ENCODE results near the gene CXorf38. TPM values are rescaled to one million over a fixed set of nuclear protein-coding genes. Genes with fewer than 3 reads are reported as not detected.

CXorf38 gene
- polyA plus RNA-seq, 1 donor (not counting 4 experiments of a cell fraction or from before 2014, with no cell fraction given), result 10.6 TPM

DNA sequence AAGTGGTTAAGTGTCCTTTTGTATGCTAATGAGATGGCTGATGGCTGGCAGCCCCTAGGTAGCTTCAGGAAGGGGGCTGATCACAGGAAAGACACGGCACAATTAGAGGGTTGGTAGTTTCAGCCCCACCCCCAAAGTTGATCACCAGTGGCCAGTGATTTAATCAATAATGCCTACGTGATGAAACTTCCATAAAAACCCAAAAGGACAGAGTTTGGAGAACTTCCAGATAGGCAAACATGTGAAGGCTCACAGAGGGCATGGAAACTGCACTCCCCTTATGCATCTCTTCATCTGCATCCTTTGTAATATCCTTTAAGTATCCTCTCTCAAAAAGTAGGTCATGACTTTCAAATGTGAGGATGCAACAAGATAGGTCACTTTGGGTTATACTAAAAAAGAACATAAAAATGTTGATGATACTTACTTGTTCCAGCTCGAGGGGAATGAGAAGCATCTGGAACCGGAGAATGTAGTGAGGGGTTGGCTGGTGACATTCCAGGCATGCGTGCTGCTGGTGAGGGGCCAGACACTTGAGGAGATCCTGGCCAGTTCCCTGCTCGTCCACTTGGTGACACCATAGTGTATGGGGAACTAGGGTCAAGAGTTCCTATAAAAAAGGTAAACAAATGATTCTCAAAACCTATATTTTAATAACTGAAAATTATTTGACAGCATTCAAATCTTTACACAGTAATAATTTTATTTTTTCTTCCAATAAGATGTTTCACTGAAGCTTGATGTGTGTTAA, 16.7 kb upstream of the CXorf38 start:
- no peaks in the 10 kb centered on the region for H3K4me1 ChIP-seq (ENCODE audit: control insufficient read depth, extremely low read depth, insufficient read depth, low read length)
- H3K9ac ChIP-seq (ENCODE audit: control insufficient read depth, extremely low read depth, insufficient read depth, low read length), result no peak overlapping the region
- H3K36me3 ChIP-seq (ENCODE audit: control insufficient read depth in 2 of 2, extremely low read depth in 1 of 2, insufficient read depth in 2 of 2, low read length in 2 of 2), result peaks cover 8 to 9% of the 10 kb centered on the region in 2 experiments
- no peak overlapping the region for H3K27ac ChIP-seq (ENCODE audit: control insufficient read depth, insufficient read depth, low read length)
- no peak overlapping the region for H3K4me2 ChIP-seq (ENCODE audit: control insufficient read depth, extremely low read depth, insufficient read depth, low read depth, low read length)
- H3K9me1 ChIP-seq (ENCODE audit: control insufficient read depth, extremely low read depth, insufficient read depth, low read length), result no peaks in the 10 kb centered on the region
- H3K79me2 ChIP-seq (ENCODE audit: control insufficient read depth, insufficient read depth, low read length), result no peaks in the 10 kb centered on the region
- no peak overlapping the region for H3K4me3 ChIP-seq (ENCODE audit: control insufficient read depth in 2 of 3, extremely low read depth in 1 of 3, insufficient read depth in 2 of 3, low read depth in 1 of 3, low read length in 3 of 3)
- H3K9me3 ChIP-seq (ENCODE audit: control insufficient read depth, low read depth, low read length), result no peaks in the 10 kb centered on the region
- FAIRE-seq (no peak), DNase-seq (ENCODE audit: low read depth, low spot score) (no peak)
- H2AFZ ChIP-seq (ENCODE audit: control insufficient read depth, low read length), result no peak overlapping the region
- no peaks in the 10 kb centered on the region for H3K27me3 ChIP-seq (ENCODE audit: control insufficient read depth, extremely low read depth, insufficient read depth, low read length)
- H4K20me1 ChIP-seq (ENCODE audit: control insufficient read depth, extremely low read depth, insufficient read depth, low read length), result no peaks in the 10 kb centered on the region
- dilution Hi-C loops (cut with MboI; ENCODE audit: extremely low pct_ligation_motif_present, low sequenced_read_pairs), result no loop called here
- TF ChIP-seq, protein P1, sequence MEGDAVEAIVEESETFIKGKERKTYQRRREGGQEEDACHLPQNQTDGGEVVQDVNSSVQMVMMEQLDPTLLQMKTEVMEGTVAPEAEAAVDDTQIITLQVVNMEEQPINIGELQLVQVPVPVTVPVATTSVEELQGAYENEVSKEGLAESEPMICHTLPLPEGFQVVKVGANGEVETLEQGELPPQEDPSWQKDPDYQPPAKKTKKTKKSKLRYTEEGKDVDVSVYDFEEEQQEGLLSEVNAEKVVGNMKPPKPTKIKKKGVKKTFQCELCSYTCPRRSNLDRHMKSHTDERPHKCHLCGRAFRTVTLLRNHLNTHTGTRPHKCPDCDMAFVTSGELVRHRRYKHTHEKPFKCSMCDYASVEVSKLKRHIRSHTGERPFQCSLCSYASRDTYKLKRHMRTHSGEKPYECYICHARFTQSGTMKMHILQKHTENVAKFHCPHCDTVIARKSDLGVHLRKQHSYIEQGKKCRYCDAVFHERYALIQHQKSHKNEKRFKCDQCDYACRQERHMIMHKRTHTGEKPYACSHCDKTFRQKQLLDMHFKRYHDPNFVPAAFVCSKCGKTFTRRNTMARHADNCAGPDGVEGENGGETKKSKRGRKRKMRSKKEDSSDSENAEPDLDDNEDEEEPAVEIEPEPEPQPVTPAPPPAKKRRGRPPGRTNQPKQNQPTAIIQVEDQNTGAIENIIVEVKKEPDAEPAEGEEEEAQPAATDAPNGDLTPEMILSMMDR (optimal IDR thresholded peaks at IDR 0.05 in 1 of 3, IDR thresholded peaks at IDR 0.05 in 1 of 3, conservative IDR thresholded peaks at IDR 0.05 in 1 of 3; ENCODE audit: extremely low read depth in 1 of 3, insufficient read depth in 2 of 3, low read length in 3 of 3), result peak in 1 of 3 experiments; percentile 20
- TF ChIP-seq EZH2 (IDR thresholded peaks at IDR 0.05; ENCODE audit: low read length), result no peak

DNA sequence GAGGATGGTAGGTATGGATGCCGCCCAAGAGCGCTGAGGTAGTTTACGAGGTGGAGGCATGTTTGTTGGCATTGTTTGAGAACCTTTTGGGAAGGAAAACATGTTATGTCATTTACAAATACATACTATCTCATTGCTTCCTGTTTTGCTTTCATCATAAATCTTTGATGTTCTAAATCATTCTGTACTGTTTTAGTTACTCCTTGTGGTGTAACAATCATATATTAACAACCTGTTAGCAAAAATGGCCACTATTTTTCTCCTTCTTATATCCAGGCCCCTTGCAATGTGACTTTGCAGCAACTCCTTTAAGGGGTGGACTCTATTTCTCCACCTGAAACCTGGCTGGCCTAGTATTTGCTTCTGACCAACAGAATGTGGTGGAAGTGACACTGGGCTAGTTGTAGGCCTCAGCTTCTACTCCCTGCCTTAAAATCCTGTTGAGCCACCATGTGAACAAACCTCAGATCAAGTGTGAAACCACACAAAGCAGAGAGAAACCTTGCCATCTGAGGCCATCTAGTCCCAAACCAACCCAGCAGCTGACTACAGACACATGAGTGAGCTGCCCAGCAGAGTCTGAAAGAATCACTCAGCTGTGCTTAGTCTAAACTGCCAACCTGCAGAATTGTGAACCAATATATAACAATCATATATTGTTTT, 15.8 kb upstream of the CXorf38 start:
- Histone ChIP-seq H3K27ac (ENCODE audit: control insufficient read depth, insufficient read depth, low read length) (no peak overlapping the region), H3K36me3 (ENCODE audit: control insufficient read depth in 2 of 2, extremely low read depth in 1 of 2, insufficient read depth in 2 of 2, low read length in 2 of 2) (peaks cover 11 to 12% of the 10 kb centered on the region in 2 experiments), H3K4me2 (ENCODE audit: control insufficient read depth, extremely low read depth, insufficient read depth, low read depth, low read length) (no peak overlapping the region), H3K9me1 (ENCODE audit: control insufficient read depth, extremely low read depth, insufficient read depth, low read length) (no peaks in the 10 kb centered on the region), H3K4me1 (ENCODE audit: control insufficient read depth, extremely low read depth, insufficient read depth, low read length) (no peaks in the 10 kb centered on the region), H4K20me1 (ENCODE audit: control insufficient read depth, extremely low read depth, insufficient read depth, low read length) (no peaks in the 10 kb centered on the region), H2AFZ (ENCODE audit: control insufficient read depth, low read length) (no peak overlapping the region), H3K27me3 (ENCODE audit: control insufficient read depth, extremely low read depth, insufficient read depth, low read length) (no peaks in the 10 kb centered on the region), H3K79me2 (ENCODE audit: control insufficient read depth, insufficient read depth, low read length) (no peaks in the 10 kb centered on the region), H3K9me3 (ENCODE audit: control insufficient read depth, low read depth, low read length) (no peaks in the 10 kb centered on the region), H3K9ac (ENCODE audit: control insufficient read depth, extremely low read depth, insufficient read depth, low read length) (no peak overlapping the region), H3K4me3 (ENCODE audit: control insufficient read depth in 2 of 3, extremely low read depth in 1 of 3, insufficient read depth in 2 of 3, low read depth in 1 of 3, low read length in 3 of 3) (no peak overlapping the region)
- dilution Hi-C loops (cut with MboI; ENCODE audit: extremely low pct_ligation_motif_present, low sequenced_read_pairs), result no loop called here
- FAIRE-seq, result no peak
- DNase-seq (ENCODE audit: low read depth, low spot score), result no peak
- TF ChIP-seq EZH2 (IDR thresholded peaks at IDR 0.05; ENCODE audit: low read length), result no peak
- TF ChIP-seq, protein P1 (optimal IDR thresholded peaks at IDR 0.05 in 1 of 3, IDR thresholded peaks at IDR 0.05 in 1 of 3, conservative IDR thresholded peaks at IDR 0.05 in 1 of 3; ENCODE audit: extremely low read depth in 1 of 3, insufficient read depth in 2 of 3, low read length in 3 of 3), result no peak
